Frontal cortex (tissue), 4 donors: ENCODE data around the gene P3H4. TPM values are rescaled to one million over a fixed set of nuclear protein-coding genes. Genes with fewer than 3 reads are reported as not detected.

ENCODE experiments used
- DNase-seq, 2 donors: peaks; one replicate each; pipeline ENCODE4 v3.0.0; 2012; ENCODE audit warnings: low spot score in 2 of 2
- FAIRE-seq: peaks from 2 replicates; lab custom pipeline; 2012; peaks lifted over from hg19 to GRCh38; lab: Jason Lieb, UNC
- total RNA-seq: library from RNA; depleted of rRNA; stranded (reverse); fragments of >200 nt; gene quantifications from one replicate; pipeline ENCODE4 v1.2.3, GENCODE V29; 2014
- donor health status: control.
- donor health status: control.
- donor health status: control.

P3H4 gene
- total RNA-seq, 1 donor from 2014 or later, result 10.2 TPM

DNA sequence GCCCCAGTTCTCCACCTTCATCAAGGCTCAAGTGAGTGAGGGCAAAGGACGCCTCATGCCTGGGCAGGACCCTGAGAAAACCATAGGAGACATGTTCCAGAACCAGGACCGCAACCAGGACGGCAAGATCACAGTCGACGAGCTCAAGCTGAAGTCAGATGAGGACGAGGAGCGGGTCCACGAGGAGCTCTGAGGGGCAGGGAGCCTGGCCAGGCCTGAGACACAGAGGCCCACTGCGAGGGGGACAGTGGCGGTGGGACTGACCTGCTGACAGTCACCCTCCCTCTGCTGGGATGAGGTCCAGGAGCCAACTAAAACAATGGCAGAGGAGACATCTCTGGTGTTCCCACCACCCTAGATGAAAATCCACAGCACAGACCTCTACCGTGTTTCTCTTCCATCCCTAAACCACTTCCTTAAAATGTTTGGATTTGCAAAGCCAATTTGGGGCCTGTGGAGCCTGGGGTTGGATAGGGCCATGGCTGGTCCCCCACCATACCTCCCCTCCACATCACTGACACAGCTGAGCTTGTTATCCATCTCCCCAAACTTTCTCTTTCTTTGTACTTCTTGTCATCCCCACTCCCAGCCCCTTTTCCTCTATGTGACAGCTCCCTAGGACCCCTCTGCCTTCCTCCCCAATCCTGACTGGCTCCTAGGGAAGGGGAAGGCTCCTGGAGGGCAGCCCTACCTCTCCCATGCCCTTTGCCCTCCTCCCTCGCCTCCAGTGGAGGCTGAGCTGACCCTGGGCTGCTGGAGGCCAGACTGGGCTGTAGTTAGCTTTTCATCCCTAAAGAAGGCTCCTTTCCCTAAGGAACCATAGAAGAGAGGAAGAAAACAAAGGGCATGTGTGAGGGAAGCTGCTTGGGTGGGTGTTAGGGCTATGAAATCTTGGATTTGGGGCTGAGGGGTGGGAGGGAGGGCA lies 10.7 kb upstream of the P3H4 start:
- FAIRE-seq (no peak), DNase-seq (no peak)

- no peak for FAIRE-seq
- no peak for DNase-seq
Observed at GRCh38 chr17:41821776-41822175, 10.0 kb upstream of the P3H4 start.

GRCh38 chr17:41818024-41818423 lies 6.3 kb upstream of the P3H4 start:
- no peak for DNase-seq
- FAIRE-seq, result no peak

DNA sequence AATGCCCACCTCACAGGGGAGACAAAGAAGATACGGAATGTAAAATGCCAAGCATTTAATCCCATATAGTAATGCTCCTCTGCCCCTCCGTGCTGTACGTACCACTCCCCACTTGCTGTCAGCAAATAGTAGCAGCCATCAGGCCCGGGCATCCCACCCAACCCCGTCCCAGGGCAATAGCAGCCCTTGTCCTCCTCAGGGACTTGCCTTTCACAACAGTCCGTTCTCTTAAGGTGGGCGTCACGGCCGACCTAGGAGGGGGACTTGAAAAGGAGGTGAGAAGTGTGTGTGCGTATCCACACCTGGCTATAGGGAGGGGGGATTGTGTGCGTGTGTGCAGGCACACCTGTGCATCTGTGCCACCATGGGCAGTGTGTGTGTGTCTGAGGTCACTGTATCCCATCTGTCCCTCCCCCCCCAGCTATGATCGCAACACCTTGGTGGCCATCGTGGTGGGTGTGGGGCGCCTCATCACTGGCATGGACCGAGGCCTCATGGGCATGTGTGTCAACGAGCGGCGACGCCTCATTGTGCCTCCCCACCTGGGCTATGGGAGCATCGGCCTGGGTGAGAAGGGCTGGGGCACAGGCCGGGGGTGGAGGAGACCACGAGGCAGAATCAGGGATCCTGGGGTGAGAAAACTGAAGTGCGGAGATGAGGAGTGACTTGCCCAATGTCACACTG lies 5.0 kb upstream of the P3H4 start:
- FAIRE-seq (no peak), DNase-seq (no peak)

DNA sequence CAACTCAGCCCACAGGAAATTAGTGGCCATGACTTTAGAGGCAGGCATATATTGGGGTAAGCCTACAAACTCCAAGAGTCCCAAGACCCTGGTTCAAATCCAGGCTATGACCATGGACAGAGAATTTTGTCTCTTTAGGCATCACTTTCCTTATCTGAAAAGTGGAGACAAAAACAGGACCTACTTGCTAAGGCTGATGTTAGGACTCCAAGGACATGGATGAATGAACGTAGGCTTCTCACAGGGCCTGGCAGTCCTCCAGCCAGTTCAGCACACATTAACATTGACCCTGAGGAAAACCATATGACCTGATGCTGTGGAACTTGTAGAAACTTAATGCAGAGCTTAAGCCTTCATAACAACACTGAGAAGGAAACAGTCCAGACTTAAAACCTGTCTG lies 2.4 kb upstream of the P3H4 start:
- FAIRE-seq, result no peak
- no peak for DNase-seq

GRCh38 chr17:41813699-41814124 lies 2.0 kb upstream of the P3H4 start:
- FAIRE-seq, result no peak

GRCh38 chr17:41813152-41813680 lies 1.5 kb upstream of the P3H4 start:
- DNase-seq (no peak), FAIRE-seq (no peak)

More at GRCh38 chr17:41813699-41814124, 2.0 kb upstream of the P3H4 start:
- no peak for DNase-seq

DNA sequence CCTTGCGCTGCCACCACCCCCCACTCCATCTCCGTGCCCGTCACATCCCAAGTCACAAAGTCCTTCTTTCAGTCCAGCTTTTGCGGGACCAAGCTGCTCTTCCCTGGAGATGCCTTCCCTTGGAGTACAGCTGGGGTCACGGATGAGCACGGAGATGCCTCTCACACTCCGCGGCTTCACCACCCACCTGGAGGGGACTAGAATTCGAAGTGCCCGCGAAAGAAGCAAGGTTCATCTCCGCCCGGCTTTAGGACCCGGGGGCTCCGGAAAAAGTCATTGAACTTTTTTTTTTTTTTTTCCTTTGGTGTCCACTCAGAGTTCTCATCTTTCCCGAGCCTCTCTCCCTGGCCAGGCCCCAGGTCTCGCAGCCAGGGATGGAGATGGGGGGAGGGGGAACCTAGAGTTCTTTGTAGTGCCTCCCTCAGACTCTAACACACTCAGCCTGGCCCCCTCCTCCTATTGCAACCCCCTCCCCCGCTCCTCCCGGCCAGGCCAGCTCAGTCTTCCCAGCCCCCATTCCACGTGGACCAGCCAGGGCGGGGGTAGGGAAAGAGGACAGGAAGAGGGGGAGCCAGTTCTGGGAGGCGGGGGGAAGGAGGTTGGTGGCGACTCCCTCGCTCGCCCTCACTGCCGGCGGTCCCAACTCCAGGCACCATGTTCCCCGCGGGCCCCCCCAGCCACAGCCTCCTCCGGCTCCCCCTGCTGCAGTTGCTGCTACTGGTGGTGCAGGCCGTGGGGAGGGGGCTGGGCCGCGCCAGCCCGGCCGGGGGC lies 817 bp upstream of the P3H4 start, which contains the start of gene FKBP10:
FKBP10 (plus strand) TSS at position 624 of the 771 bp plus-strand sequence; CDS start at position 655, 31 bp downstream.
- FAIRE-seq, result no peak
- DNase-seq, result peak; percentile 72 to 74

DNA sequence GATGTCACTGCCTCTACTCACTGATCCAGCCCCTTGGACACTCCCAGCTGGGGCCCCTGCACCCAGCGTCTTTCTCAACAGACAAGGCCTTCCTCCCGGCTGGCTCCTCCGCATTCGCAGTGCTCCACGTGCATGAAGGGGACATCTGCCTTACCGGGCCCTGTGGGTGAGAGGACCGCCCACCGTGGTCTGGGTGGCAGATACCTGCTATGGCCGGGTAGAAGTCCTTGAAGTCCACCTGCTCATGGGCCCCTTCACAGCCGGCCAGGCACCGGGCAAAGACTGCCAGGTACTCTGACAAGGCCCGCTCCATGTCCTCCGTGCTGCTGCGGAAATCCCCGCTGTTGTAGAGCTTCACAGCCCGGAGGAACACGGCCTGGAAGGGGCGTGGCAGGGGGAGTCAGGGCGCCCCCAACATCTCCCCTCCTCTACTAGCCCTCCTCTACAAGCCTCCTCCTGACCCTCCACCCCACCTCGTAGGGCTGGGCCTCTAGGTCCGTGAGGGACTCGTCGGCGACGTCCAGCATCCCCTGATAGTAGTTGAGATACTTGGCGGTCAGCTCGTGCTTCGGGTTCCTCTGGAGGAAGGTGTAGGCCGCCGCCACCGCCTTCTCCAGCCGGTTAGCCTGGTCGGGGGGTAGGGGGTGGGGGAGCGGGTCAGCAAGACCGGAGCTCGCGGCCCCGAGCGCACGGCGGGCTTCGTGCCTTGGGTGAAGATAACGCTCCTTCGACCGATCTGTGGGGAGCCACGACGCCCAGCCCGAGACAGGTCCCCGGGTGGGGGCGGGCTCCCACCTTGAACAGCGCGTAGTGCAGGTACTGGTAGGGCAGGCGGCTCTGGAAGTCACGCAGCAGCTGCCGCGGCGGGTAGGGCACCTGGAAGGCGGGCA lies 845 bp downstream of the P3H4 start:
- no peak for DNase-seq

DNA sequence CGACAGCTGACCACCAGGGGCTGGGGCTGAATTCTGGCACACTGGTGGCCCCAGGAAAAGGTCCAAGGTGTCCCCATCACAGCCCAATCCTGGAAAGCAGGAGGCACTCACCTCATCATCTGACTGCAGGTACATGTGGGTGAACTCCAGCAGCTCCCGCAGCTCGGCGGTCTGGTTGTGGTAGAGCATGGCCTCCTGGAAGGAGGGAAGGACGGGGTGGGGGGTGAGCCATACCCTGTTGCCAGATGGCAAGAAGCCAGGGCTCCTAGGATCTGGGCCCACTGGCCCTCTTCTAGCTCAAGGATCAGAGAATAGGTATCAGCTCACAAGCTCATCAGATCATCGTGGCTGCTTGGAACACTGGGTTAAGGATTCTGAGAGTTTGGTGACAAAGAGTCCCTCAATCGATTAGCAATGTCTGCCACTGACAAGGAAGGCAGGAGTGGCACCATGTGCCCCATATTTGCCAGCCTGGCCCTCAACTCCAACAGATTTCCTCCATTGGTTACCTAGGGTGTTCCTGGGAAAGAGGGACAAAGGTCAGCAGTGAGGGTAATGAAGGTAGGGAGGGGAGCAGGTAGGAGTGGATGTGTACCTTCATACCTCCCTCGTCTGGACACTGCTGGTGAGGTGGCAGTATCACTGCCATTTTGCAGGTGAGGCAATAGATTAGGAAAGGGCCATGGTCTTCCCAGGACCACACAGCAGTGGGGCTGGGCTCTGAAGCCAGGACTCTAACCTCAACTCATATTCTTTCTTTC lies 4.9 kb downstream of the P3H4 start:
- FAIRE-seq, result no peak

More for the DNA sequence above, 845 bp downstream of the P3H4 start:
- FAIRE-seq, result no peak

DNA sequence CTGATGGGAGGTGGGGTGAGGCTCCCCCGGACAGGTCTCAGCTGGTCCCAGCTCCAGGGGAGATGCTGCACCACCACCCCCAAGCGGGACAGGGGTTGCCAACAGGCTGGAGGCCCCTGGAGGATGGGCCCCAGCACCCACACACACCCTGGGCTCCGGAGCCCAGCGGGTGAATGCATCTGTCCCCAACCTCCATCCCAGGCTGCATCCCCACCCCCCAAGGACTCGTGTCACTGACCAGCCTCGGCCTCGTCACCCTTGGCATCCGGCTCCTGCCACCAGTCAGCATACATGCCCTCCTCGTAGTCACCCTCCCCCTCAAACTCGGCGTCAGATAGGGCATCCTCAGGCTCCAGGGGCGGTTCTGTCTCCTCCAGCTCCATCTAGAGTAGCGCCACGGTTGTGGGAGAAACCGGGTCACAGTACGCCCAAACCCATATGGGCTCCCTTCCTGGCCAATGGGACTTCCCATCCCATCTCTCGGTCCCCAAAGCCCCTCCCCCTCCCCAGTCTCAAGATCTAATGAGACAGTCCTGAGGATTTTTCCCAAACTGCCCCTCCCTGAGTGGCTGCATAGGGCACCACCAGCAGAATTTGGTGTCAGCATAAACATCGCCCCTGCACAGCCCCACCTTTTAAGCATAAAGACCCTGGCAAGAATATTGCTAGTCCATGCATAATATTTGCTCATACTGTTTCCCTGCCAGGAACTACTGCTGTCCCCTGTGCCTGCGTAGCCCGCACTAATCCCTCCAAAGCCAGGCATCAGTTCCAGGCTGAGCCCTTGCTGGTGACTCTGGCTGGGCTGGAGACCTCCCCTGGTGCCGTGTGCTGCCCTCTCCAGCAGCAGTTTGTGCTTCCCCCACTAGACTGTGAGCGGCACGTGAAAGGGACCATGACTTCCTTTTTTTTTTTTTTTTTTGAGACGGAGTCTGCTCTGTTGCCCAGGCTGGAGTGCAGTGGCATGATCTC lies 8.4 kb downstream of the P3H4 start:
- DNase-seq (no peak), FAIRE-seq (no peak)

More for the DNA sequence above, 4.9 kb downstream of the P3H4 start:
- DNase-seq, result no peak

- FAIRE-seq, result no peak
- peak; percentile 75 to 85 for DNase-seq
Observed at GRCh38 chr17:41801374-41802271, 10.1 kb downstream of the P3H4 start.

DNA sequence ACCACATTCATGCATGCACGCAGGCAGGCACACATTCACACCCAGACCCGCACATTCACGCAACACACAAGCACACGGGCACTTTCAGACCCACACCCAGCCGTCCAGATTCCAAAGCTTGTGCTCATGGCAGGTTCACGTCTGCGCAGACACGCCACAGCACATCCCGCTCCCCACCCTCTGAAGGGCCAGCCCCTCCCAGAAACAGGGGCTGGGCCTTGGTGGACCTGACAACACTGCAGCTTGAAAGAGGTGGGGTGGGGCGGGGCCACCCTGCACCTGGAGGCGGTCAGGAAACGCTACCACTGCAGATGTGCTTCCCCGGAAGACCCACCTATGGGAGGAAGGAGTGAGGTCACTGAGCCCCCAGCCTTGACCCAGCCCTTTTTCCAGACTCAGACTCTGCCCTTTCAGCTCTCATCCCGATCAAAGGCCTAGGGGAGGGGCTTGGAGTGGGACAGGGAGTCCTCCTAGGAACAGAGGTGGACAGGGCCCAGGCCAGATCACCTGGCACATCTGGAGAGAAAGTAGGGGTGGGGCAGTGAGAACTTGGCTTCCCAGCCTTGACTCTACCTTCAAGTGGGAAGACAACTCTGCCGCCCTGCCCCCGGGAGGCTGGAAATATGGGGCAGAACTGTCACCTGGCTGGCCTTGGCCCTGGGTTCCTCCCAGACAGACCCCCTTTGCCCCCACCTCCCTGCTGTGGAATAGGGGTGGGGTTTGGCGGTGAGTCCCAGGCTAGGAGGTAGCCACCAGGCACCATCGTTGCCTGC lies 11.0 kb downstream of the P3H4 start:
- FAIRE-seq (no peak), DNase-seq (no peak)

DNA sequence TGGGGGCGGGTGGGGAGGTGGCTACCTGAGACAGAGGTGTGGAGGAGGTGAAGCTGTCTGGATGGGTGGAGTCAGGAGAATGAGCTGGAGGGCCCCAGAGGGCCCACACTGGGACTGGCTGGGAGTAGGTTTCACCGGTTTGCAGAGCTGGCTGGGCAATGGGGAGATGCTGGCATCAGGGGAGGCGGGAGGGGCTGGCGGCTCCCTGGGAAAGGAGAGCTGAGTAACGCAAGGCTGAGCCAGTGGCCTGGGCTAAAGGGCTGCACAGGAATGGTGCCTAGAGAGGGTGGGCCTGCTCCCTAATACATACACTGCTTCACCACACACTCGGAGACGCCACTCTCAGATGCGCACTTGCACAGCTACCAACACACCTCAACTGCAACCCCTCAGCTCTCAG lies 12.4 kb downstream of the P3H4 start:
- FAIRE-seq (no peak), DNase-seq (no peak)

- DNase-seq (no peak), FAIRE-seq (no peak)
Observed at GRCh38 chr17:41797377-41797776, 14.4 kb downstream of the P3H4 start.
